ENCODE measurements around the gene PLEKHA5.

- TF ChIP-seq POLR2A (IDR thresholded peaks at IDR 0.05) (no peak), POLR2AphosphoS5 (IDR thresholded peaks at IDR 0.05) (no peak), EP300 (IDR thresholded peaks at IDR 0.05) (no peak)
- TF ChIP-seq, protein P1, sequence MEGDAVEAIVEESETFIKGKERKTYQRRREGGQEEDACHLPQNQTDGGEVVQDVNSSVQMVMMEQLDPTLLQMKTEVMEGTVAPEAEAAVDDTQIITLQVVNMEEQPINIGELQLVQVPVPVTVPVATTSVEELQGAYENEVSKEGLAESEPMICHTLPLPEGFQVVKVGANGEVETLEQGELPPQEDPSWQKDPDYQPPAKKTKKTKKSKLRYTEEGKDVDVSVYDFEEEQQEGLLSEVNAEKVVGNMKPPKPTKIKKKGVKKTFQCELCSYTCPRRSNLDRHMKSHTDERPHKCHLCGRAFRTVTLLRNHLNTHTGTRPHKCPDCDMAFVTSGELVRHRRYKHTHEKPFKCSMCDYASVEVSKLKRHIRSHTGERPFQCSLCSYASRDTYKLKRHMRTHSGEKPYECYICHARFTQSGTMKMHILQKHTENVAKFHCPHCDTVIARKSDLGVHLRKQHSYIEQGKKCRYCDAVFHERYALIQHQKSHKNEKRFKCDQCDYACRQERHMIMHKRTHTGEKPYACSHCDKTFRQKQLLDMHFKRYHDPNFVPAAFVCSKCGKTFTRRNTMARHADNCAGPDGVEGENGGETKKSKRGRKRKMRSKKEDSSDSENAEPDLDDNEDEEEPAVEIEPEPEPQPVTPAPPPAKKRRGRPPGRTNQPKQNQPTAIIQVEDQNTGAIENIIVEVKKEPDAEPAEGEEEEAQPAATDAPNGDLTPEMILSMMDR (IDR thresholded peaks at IDR 0.05), result no peak
These were observed 144.2 kb downstream of the PLEKHA5 start for GRCh38 chr12:19273482-19274330.
